GM12878 (cell line): ENCODE results near the gene HBP1. TPM values are rescaled to one million over a fixed set of nuclear protein-coding genes. Genes with fewer than 3 reads are reported as not detected.

Source experiments
- ATAC-seq: fragments of 200-7000 bp; cut with Tn5 transposase; 3 replicates; pipeline ENCODE4 v1.9.1; 2020; ENCODE audit warnings: mild to moderate bottlenecking, moderate library complexity
- BruUV-seq: library from RNA; stranded (reverse); fragments of 400-500 nt; replicated peaks from 2 replicates; lab custom pipeline; 2021; lab: Mats Ljungman, UMichigan
- CTCF ChIA-PET: fragments of 300-600 bp; sonication (Branson Sonifier 250); formaldehyde crosslinking; extraction: SDS; loops from one replicate; lab custom pipeline; 2021; ENCODE audit warnings: inconsistent platforms; lab: Yijun Ruan, JAX
- POLR2A ChIA-PET: fragments of 350-600 bp; formaldehyde crosslinking; extraction: SDS; loops from one replicate; lab custom pipeline; 2021; ENCODE audit warnings: inconsistent platforms; lab: Charles Lee
- RAD21 ChIA-PET: fragments of 300-600 bp; sonication (Branson Sonifier 250); formaldehyde crosslinking; loops from one replicate; lab custom pipeline; 2023; ENCODE audit warnings: antibody characterized with exemption; ENCODE audit not compliant: unreplicated experiment; lab: Charles Lee
- SMC1A ChIA-PET: fragments of 300-600 bp; sonication (Branson Sonifier 250); formaldehyde crosslinking; loops from one replicate; lab custom pipeline; 2023; ENCODE audit not compliant: unreplicated experiment, uncharacterized antibody; lab: Charles Lee
- DNase-seq: peaks from one replicate; pipeline ENCODE4 v3.0.0-alpha.2; 2011; ENCODE audit warnings: low read depth, low spot score
- FAIRE-seq: peaks from 3 replicates; lab custom pipeline; 2011; peaks lifted over from hg19 to GRCh38; lab: Jason Lieb, UNC
- H2AFZ ChIP-seq: 2 replicates; pipeline ENCODE4 v1.6.0; 2011; ENCODE audit warnings: low read depth, low read length, control low read depth; ENCODE audit not compliant: control insufficient read depth
- H3K27ac ChIP-seq: 2 replicates; pipeline ENCODE4 v1.5.1; 2011; ENCODE audit warnings: control low read depth; ENCODE audit not compliant: control insufficient read depth, insufficient read depth
- H3K27me3 ChIP-seq, 2 experiments: replicated peaks in 1 of 2; 2 replicates each; pipeline versions ENCODE4 v1.6.0 to v1.6.1; 2011; ENCODE audit warnings: low read length in 1 of 2; ENCODE audit not compliant: control insufficient read depth in 2 of 2, insufficient read depth in 2 of 2
- H3K36me3 ChIP-seq, 2 experiments: 2 replicates each; pipeline ENCODE4 v1.5.1; 2011; ENCODE audit warnings: low read length in 1 of 2; ENCODE audit not compliant: control insufficient read depth in 2 of 2, insufficient read depth in 2 of 2
- H3K4me1 ChIP-seq: 2 replicates; pipeline ENCODE4 v1.6.1; 2011; ENCODE audit warnings: mild to moderate bottlenecking, low read length, moderate library complexity, mixed read lengths; ENCODE audit not compliant: control insufficient read depth, insufficient read depth
- H3K4me2 ChIP-seq: 2 replicates; pipeline ENCODE4 v1.6.0; 2011; ENCODE audit warnings: control low read depth; ENCODE audit not compliant: control insufficient read depth, insufficient read depth
- H3K4me3 ChIP-seq: fragments of 200-600 bp; sonication (generic); 2 replicates; pipeline ENCODE4 v1.5.1; 2016
- H3K79me2 ChIP-seq: 2 replicates; pipeline ENCODE4 v1.6.0; 2011; ENCODE audit warnings: low read length; ENCODE audit not compliant: control insufficient read depth, insufficient read depth
- H3K9ac ChIP-seq: 2 replicates; pipeline ENCODE4 v1.8.0; 2011; ENCODE audit warnings: low read length, control low read depth, mixed read lengths; ENCODE audit not compliant: control insufficient read depth, insufficient read depth
- H3K9me3 ChIP-seq: replicated peaks from 3 replicates; pipeline ENCODE4 v1.5.1; 2011; ENCODE audit warnings: mild to moderate bottlenecking, low read length; ENCODE audit not compliant: control insufficient read depth, insufficient read depth
- H4K20me1 ChIP-seq: 2 replicates; pipeline ENCODE4 v1.6.0; 2011; ENCODE audit not compliant: control insufficient read depth, insufficient read depth
- BCL3 ChIP-seq: IDR thresholded peaks from 2 replicates; pipeline ENCODE4 v1.6.1; 2011; ENCODE audit warnings: borderline replicate concordance, low read depth, mild to moderate bottlenecking, moderate library complexity, low read length; ENCODE audit not compliant: insufficient read depth, poor library complexity, severe bottlenecking
- CBX5 ChIP-seq: sonication (generic); IDR thresholded peaks from 2 replicates; pipeline ENCODE4 v1.6.1; 2016; ENCODE audit warnings: low read depth, moderate library complexity, mild to moderate bottlenecking, inconsistent platforms
- FOS ChIP-seq: IDR thresholded peaks from 3 replicates; pipeline ENCODE4 v1.6.1; 2011; ENCODE audit warnings: borderline replicate concordance; ENCODE audit not compliant: insufficient read length; ENCODE audit errors: extremely low read depth
- GABPA ChIP-seq: IDR thresholded peaks from 2 replicates; pipeline ENCODE4 v1.6.1; 2014; ENCODE audit warnings: antibody characterized with exemption, low read depth, mild to moderate bottlenecking, inconsistent platforms
- HDAC2 ChIP-seq: fragments of 200-600 bp; sonication (generic); IDR thresholded peaks from 2 replicates; pipeline ENCODE4 v1.6.1; 2017
- KDM1A ChIP-seq: fragments of 200-600 bp; sonication (generic); IDR thresholded peaks from 2 replicates; pipeline ENCODE4 v1.6.1; 2016; ENCODE audit warnings: borderline replicate concordance
- LARP7 ChIP-seq: fragments of 450-650 bp; IDR thresholded peaks from 2 replicates; pipeline ENCODE4 v1.6.1; 2017; ENCODE audit warnings: mild to moderate bottlenecking
- MTA3 ChIP-seq: IDR thresholded peaks from 2 replicates; pipeline ENCODE4 v1.6.1; 2012; ENCODE audit warnings: low read length, inconsistent platforms, borderline replicate concordance
- NFIC ChIP-seq: IDR thresholded peaks from 2 replicates; pipeline ENCODE4 v1.6.1; 2012; ENCODE audit warnings: low read depth, mild to moderate bottlenecking, inconsistent platforms, low read length, moderate library complexity
- SPI1 ChIP-seq: IDR thresholded peaks from 2 replicates; pipeline ENCODE4 v1.6.1; 2011; ENCODE audit warnings: low read depth, mild to moderate bottlenecking, low read length, moderate library complexity, borderline replicate concordance; ENCODE audit not compliant: insufficient read depth
- SREBF2 ChIP-seq: IDR thresholded peaks from 2 replicates; pipeline ENCODE4 v1.6.1; 2012; ENCODE audit warnings: mild to moderate bottlenecking, low read length
- STAT1 ChIP-seq: fragments of 450-650 bp; conservative IDR thresholded peaks from 2 replicates; pipeline ENCODE4 v1.6.1; 2014; ENCODE audit warnings: antibody characterized with exemption, mild to moderate bottlenecking
- SUPT20H ChIP-seq: IDR thresholded peaks from 2 replicates; pipeline ENCODE4 v1.6.1; 2011; ENCODE audit warnings: low read depth, mild to moderate bottlenecking, low read length, moderate library complexity, borderline replicate concordance; ENCODE audit not compliant: control insufficient read depth
- ZZZ3 ChIP-seq: IDR thresholded peaks from 2 replicates; pipeline ENCODE4 v1.6.1; 2011; ENCODE audit warnings: low read depth; ENCODE audit not compliant: control insufficient read depth, insufficient read length
- WGBS: methylation state at CpG from one replicate; pipeline ENCODE4 v1.1.6; 2016; ENCODE audit warnings: low lambda C conversion rate; ENCODE audit not compliant: insufficient replicate concordance, insufficient coverage; ENCODE audit errors: missing lambda C conversion rate; 5-methylcytosine and 5-hydroxymethylcytosine counted together
- in situ Hi-C: fragments of 300-500 bp; cut with MboI; formaldehyde crosslinking; loops from 9 replicates; pipeline ENCODE4 v1.14.3; 2018; ENCODE audit warnings: mixed read lengths
- intact Hi-C: fragments of 100-400 bp; cut with micrococcal nuclease; formaldehyde crosslinking; loops from one replicate; pipeline ENCODE4 v1.14.2; 2022; ENCODE audit not compliant: unreplicated experiment
- polyA plus RNA-seq, 11 experiments: library from polyadenylated mRNA; depleted of rRNA in 4 of 11; unstranded in 6 of 11; stranded (reverse) in 5 of 11; fragments of >200 nt; fragmentation: Nextera tagmentation in 4 of 11; fragmentation: Illumina TruSeq in 1 of 11; extraction: Ambion mirVana in 4 of 11; extraction: Trizol in 1 of 11; gene quantifications; 1 replicate in 1 of 11; 2 replicates in 10 of 11; pipeline versions ENCODE4 v1.2.1 to v1.2.3, GENCODE V29; 2011 to 2016; ENCODE audit warnings: inconsistent platforms in 2 of 11, missing spikeins in 2 of 11, low read depth in 1 of 11
- total RNA-seq, 4 experiments: library from RNA; depleted of rRNA in 3 of 4; stranded (reverse); fragments of >200 nt in 3 of 4; fragmentation: Illumina TruSeq in 1 of 4; extraction: Trizol in 1 of 4; gene quantifications; 2 replicates each; pipeline versions ENCODE4 v1.2.1 to v1.2.3, GENCODE V29; 2013 to 2021

Gene HBP1
- total and polyA plus RNA-seq, 10 of the 15 experiments (the other 5 are each of a cell fraction or from before 2014, with no cell fraction given) = 5.8 to 30.9 (median 9.4) TPM

GRCh38 chr7:107122486-107122911 lies 46.3 kb upstream of the HBP1 start:
- Histone ChIP-seq H3K4me2 (no peak overlapping the region), H3K27me3 (no peaks in the 10 kb centered on the region), H3K79me2 (no peaks in the 10 kb centered on the region), H3K9ac (no peak overlapping the region), H3K36me3 (no peaks in the 10 kb centered on the region), H3K4me1 (peaks cover 10% of the 10 kb centered on the region), H2AFZ (no peak overlapping the region), H3K27ac (no peak overlapping the region), H3K4me3 (no peak overlapping the region)
- SMC1A ChIA-PET = interaction anchor here (0.6 to 2.5 kb wide), 10 partner anchors 8 to 341 kb away, joined by 3 to 11 read pairs (median 3); partner anchors contain the start of gene HBP1
- ATAC-seq (no peak), DNase-seq (no peak)
- WGBS = 17% methylated on average over 4 of the region's 4 CpGs
- POLR2A ChIA-PET = interaction anchor here (1.1 kb wide), 1 partner anchor 118 kb away, joined by 3 read pairs; no protein-coding TSS in a partner anchor
- RAD21 ChIA-PET = interaction anchor here (0.6 to 1.4 kb wide), 3 partner anchors 10 to 30 kb away, joined by 3 to 5 read pairs (median 3); no protein-coding TSS in a partner anchor
- intact Hi-C loops (no loop called here), in situ Hi-C loops (no loop called here)
- no peak for TF ChIP-seq ZZZ3
- TF ChIP-seq, all 136 proteins: peak for 0
- FAIRE-seq = no peak
- CTCF ChIA-PET = interaction anchor here (0.6 to 3.2 kb wide), 9 partner anchors 8 to 891 kb away, joined by 3 to 13 read pairs (median 4); no protein-coding TSS in a partner anchor
- no TSS peak for BruUV-seq
- Histone ChIP-seq H3K9me3 (no peaks in the 10 kb centered on the region), H4K20me1 (no peaks in the 10 kb centered on the region)

- ChIA-PET RAD21 (interaction anchor here (1.3 kb wide), 1 partner anchor 29 kb away, joined by 5 read pairs; no protein-coding TSS in a partner anchor), CTCF (interaction anchor here (0.6 to 3.2 kb wide), 3 partner anchors 15 to 26 kb away, joined by 3 to 13 read pairs (median 4); no protein-coding TSS in a partner anchor), SMC1A (interaction anchor here (0.6 to 2.5 kb wide), 8 partner anchors 9 to 342 kb away, joined by 3 to 11 read pairs (median 3); partner anchors contain the start of gene HBP1), POLR2A (interaction anchor here (1.1 kb wide), 1 partner anchor 119 kb away, joined by 3 read pairs; no protein-coding TSS in a partner anchor)
- in situ Hi-C loops (no loop called here), intact Hi-C loops (no loop called here)
- H3K4me3 ChIP-seq = no peak overlapping the region
- H3K79me2 ChIP-seq = no peaks in the 10 kb centered on the region
- no peaks in the 10 kb centered on the region for H3K27me3 ChIP-seq
- no TSS peak for BruUV-seq
- no peak for TF ChIP-seq NFIC
- no peak for TF ChIP-seq SREBF2
- TF ChIP-seq HDAC2 = no peak
- no peak for TF ChIP-seq KDM1A
- no peak for TF ChIP-seq LARP7
- no peak for TF ChIP-seq BCL3
- no peak for TF ChIP-seq FOS
- TF ChIP-seq MTA3 = no peak
- no peak for TF ChIP-seq SPI1
- no peak for TF ChIP-seq SUPT20H
- TF ChIP-seq STAT1 = no peak
- no peak for TF ChIP-seq CBX5
- TF ChIP-seq GABPA = no peak
- H3K27ac ChIP-seq = no peak overlapping the region
- no peak overlapping the region for H3K9ac ChIP-seq
- H3K4me2 ChIP-seq = no peak overlapping the region
- ATAC-seq = no peak
- no peaks in the 10 kb centered on the region for H4K20me1 ChIP-seq
- WGBS = 87% methylated on average over 4 of the region's 4 CpGs
- no peak for DNase-seq
- FAIRE-seq = no peak
- H3K36me3 ChIP-seq = no peaks in the 10 kb centered on the region
- no peak overlapping the region for H2AFZ ChIP-seq
- H3K9me3 ChIP-seq = no peaks in the 10 kb centered on the region
- H3K4me1 ChIP-seq = peaks cover 10% of the 10 kb centered on the region
These were observed 45.4 kb upstream of the HBP1 start for GRCh38 chr7:107123392-107123791.
